ENCODE results near the gene PDE6G. TPM values are rescaled to one million over a fixed set of nuclear protein-coding genes. Genes with fewer than 3 reads are reported as not detected.

The PDE6G gene
- not detected in 2 replicates for total RNA-seq

GRCh38 chr17:81656118-81656743 lies at the start of gene PDE6G:
Gene PDE6G (minus strand): TSS chr17:81656542. CDS start chr17:81653305, 3,237 bp downstream.

GRCh38 chr17:81702934-81703746 lies 46.8 kb upstream of the PDE6G start, which contains the start of gene MRPL12:
Gene MRPL12 (plus strand): TSS chr17:81703367. CDS start chr17:81703502, 135 bp downstream.

GRCh38 chr17:81683584-81684441 lies 27.5 kb upstream of the PDE6G start, which contains the start of the genes ARL16 and HGS:
Gene ARL16 (minus strand): TSS chr17:81683797. CDS start chr17:81683753, 44 bp downstream.
Gene HGS (plus strand): TSS chr17:81684011. CDS start chr17:81684067, 56 bp downstream.

GRCh38 chr17:81666342-81667191 lies 10.2 kb upstream of the PDE6G start, which contains the start of the genes CCDC137 and OXLD1:
Gene CCDC137 (plus strand): TSS chr17:81666737. CDS start chr17:81666767, 30 bp downstream.
Gene OXLD1 (minus strand): TSS chr17:81666605. CDS start chr17:81666577, 28 bp downstream.

GRCh38 chr17:81636505-81637288 lies 19.6 kb downstream of the PDE6G start, which contains the start of the genes NPLOC4 and TSPAN10:
Gene NPLOC4 (minus strand): TSS chr17:81637112. CDS start chr17:81636930, 182 bp downstream.
Gene TSPAN10 (plus strand): TSS chr17:81637196. CDS start chr17:81642413, 5,217 bp downstream.

Other genes starting within 250 kb of the PDE6G start
- gene ACTG1, start 143.7 kb downstream of the PDE6G start, total RNA-seq = 5,856 and 6,691 TPM in 2 replicates
- gene FSCN2, start 128.2 kb downstream of the PDE6G start, total RNA-seq = not detected in 2 replicates
- 30.0 and 30.6 TPM in 2 replicates for gene FAAP100, start 104.2 kb downstream of the PDE6G start, total RNA-seq
- 44.7 and 53.7 TPM in 2 replicates for gene NPLOC4, start 19.4 kb downstream of the PDE6G start, total RNA-seq
- gene TSPAN10, start 19.3 kb downstream of the PDE6G start, total RNA-seq = 0.49 TPM in 1 of 2 replicates, not detected in the other
- gene OXLD1, start 10.1 kb upstream of the PDE6G start, total RNA-seq = 30.6 and 34.2 TPM in 2 replicates
- 11.0 and 18.8 TPM in 2 replicates for gene CCDC137, start 10.2 kb upstream of the PDE6G start, total RNA-seq
- gene ARL16, start 27.3 kb upstream of the PDE6G start, total RNA-seq = 23.4 and 29.4 TPM in 2 replicates
- 85.4 and 99.3 TPM in 2 replicates for gene HGS, start 27.5 kb upstream of the PDE6G start, total RNA-seq
- gene MRPL12, start 46.8 kb upstream of the PDE6G start, total RNA-seq = 82.5 and 175 TPM in 2 replicates
- gene SLC25A10, start 55.7 kb upstream of the PDE6G start, total RNA-seq = 13.2 and 39.5 TPM in 2 replicates
- gene GCGR, start 147.6 kb upstream of the PDE6G start, total RNA-seq = not detected in 2 replicates
- gene MCRIP1, start 176.7 kb upstream of the PDE6G start, total RNA-seq = 54.0 and 72.8 TPM in 2 replicates
- not detected in 2 replicates for gene PPP1R27, start 178.5 kb upstream of the PDE6G start, total RNA-seq
- 1,696 and 1,977 TPM in 2 replicates for gene P4HB, start 204.0 kb upstream of the PDE6G start, total RNA-seq
- gene ARHGDIA, start 214.8 kb upstream of the PDE6G start, total RNA-seq = 274 and 312 TPM in 2 replicates
- gene ALYREF, start 235.0 kb upstream of the PDE6G start, total RNA-seq = 109 and 236 TPM in 2 replicates
- 256 and 274 TPM in 2 replicates for gene ANAPC11, start 235.2 kb upstream of the PDE6G start, total RNA-seq
- 3.4 and 3.6 TPM in 2 replicates for gene NPB, start 245.7 kb upstream of the PDE6G start, total RNA-seq